A204.1 (cell line): Measurements from ENCODE around the gene UBA3.

ENCODE experiments used
- FAIRE-seq: peaks from 2 replicates; lab custom pipeline; 2012; peaks lifted over from hg19 to GRCh38; lab: Jason Lieb, UNC

UBA3 gene

DNA sequence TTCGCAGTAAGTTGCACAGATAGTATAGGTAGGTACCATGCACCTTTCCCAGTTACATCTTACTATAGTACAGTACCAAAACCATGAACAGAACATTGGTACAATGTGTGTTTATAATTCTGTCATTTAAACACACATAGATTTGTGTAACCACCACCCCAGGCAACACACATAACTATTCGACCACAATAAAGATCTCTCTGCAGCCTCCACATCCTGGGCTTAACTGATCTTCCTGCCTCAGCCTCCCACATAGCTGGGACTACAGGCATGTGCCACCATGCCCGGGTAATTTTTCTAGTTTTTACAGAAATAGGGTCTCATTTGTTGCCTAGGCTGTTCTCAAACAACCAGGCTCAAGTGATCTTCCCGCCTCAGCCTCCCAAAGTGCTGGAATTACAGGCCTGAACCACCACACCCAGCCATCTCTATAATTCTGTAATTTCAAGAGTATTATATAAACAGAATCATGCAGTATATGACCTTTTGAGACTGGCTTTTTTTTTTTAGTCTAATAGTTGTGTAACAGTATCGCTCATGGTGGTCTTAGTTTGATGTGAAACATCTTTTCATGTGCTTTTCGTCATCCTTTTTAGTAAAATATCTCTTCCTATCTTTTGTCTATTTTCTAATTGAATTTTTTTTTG, 14.7 kb downstream of the UBA3 start:
- FAIRE-seq, result no peak

DNA sequence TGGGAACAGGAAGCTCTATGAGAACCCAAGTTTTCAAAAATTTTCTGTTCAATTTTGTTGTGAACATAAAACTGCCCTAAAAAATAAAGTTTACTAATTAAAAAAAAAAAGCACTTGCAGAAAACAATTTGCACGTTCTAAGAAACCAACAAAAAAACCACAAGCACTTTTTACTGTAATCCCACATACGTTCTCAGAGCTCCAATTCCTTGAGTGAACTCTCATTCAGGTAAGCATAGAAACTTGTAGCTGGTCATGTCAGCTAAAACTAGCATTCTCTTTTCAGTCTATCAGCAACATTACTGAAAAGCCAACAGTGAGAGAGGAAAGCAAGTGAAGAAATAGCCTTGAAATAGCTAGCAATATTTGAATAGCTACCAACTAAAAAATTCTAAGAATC, 16.5 kb downstream of the UBA3 start:
- FAIRE-seq, result no peak

DNA sequence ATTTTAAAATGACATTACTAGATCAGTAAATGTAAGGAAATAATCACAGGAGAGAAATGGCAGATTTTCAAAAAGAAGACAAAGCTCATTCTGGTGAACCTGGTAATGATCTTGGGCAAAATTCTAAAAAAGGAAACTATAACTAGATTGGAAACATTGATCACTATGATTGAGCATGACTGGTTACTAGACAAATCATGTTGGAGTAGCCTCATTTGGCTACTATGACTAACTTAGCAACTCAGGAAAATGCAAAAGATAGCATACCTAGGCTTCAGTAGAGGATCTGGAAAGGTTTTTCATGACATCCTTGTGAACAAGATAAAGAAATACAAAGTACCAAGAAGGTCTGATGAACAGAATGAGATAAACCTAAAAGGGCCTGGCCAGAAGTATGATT, 20.5 kb downstream of the UBA3 start:
- no peak for FAIRE-seq

DNA sequence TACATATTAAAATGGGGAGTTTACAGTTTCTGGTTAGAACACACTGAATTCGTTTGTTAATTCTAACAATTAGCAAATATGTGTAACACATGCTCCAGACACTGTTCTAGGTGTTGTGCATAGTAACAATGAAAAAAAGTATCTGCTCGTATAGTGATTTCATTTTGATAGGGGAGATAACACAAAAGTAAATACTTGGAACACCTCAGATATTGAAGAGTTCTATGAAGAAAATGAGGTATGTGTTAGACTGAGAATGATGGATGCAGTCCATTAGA, 21.3 kb downstream of the UBA3 start:
- no peak for FAIRE-seq

DNA sequence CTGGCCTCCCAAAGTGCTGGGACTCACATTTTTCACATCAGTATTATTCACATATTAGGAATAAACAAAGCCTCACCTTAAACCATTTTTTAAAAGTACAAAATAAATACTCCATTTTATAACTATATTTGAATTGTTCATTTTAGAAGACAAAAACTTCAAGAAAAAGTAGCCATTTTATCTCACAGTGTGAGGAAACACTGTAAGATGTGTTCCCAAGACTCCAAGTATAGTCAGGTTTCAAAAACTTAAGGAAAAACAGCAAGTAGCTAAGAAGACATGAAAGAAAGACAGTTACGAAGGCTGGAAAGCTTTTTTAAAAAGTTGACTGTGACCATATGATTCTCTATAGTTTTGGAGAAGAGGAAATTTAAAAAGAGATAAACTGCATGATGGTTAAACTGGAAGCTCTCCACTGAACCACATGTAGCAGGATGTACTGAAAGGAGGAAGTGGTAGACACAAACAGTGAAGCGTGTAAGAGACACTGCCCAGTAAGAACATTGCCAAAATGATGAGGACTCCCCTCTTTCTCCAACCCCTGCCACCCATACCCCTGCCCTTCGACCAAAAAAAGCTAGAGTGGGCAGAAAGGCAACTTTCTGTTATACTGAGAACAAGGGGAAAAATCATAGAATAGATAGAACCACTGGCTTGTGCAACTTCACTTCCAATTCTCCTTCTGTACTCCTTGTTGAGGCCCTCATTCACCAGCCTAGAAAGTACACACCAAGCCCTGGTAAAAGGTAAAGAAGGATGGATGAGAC, 21.8 kb downstream of the UBA3 start:
- no peak for FAIRE-seq

DNA sequence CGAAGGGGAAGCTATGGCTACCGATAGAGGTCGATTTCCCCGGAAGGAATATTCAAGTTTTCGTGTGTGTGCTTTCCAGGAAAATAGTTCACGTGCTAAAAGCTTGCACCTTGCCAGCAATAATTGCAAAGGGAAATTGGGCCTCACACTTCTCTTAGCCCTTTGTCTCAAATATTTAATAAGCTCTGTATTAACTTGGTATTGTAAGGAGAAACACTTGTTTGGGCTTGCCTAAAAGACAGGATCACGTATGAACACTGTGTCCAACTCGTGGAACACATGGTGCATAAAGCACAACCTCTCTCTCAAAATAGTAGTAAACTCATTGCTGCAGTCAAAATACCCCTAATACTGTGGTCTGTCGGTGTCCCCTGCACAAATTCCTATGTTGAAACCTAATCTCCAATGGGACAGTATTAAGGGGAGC, 27.7 kb downstream of the UBA3 start:
- no peak for FAIRE-seq

DNA sequence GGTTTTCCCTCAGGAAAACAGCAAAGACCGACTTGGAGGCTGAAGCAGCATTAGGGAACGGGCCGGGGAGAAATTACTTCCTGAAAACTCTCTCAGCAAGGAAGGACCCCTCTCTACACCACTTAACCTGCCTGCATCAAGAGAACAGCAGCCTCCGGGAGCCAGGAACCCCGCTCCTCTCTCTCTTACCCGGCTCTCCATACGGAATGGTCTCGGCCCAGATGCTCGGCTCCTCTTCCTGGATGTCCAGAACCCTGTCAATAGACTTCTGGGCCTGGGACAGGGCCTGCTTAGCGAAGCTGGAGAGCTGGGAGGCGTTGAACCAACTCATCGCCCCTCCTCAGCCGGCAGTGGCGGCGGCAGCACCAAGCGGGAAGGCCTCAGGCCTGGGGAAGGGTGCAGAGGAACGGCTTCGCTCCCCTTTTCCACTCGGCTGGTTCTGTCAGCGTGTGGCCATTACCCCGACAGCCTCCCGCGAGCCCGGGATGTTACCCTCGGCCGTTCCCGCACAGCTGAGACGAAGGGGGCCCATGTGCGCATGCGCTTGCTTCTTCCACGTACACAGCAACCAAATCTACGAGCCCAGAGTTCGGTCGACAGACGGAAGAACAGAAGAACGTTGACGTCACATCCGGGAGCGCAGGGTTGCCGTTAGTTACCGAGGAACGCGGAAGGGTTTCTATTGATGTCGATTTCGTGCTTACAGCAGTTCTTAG, 28.3 kb downstream of the UBA3 start, which contains the start of gene TMF1:
Gene TMF1 (minus strand): TSS at position 578 of the 716 bp plus-strand sequence. CDS start 247 bp downstream, at position 331.
- FAIRE-seq, result peak; percentile 99

DNA sequence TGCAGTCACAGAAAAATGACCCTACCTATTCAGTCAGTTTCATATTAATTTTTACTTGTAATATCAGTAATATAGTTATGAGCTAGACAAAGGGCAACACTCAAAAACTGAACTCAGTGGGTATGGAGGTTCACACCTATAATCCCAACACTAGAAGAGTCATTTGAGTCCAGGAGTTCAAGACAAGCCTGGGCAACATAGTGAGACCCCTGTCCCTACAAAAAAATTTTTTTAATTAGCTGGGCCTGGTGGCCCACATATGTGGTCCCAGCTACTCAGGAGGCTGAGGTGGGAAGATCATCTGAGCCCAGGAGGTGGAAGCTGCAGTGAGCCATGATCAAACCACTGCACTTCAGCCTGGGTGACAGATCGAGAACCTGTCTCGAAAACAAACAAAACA, 31.2 kb downstream of the UBA3 start:
- FAIRE-seq, result no peak

DNA sequence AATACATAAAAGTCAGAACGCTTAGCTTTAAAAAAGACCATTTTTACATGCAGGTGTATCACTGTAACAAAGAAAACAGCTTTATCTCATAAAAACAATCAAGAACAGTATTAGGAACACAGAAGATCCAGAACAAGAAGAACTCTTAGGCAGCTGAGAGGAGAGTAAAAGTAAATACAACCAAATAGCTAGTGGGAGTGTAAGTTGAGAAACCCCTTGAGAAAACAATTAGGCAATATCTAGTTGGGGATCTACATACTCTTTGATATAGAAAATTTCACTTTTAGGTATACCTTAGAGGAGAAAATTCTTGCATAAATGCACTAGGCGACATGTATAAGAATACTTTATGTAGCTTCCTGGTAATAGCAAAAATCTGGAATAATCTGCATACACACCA, 35.6 kb downstream of the UBA3 start:
- FAIRE-seq, result no peak

DNA sequence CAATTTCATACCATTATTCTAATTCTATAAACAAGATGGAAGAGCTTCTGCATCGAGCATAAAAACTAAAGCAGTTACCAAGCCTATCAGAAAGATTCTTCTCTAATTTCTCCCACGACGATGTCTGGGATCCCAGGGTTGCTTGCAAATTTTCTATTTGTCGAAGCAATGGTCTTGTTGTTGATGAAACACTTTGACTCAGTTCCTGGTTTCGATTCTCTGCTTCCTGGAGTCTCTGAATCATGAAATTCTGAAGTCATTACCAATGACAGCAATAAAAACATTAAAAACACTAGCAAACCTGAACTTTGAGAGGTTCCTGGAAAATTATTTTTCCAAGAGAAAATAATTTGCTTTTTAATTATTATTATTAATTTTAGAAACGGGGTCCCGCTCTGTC, 46.7 kb downstream of the UBA3 start:
- no peak for FAIRE-seq

DNA sequence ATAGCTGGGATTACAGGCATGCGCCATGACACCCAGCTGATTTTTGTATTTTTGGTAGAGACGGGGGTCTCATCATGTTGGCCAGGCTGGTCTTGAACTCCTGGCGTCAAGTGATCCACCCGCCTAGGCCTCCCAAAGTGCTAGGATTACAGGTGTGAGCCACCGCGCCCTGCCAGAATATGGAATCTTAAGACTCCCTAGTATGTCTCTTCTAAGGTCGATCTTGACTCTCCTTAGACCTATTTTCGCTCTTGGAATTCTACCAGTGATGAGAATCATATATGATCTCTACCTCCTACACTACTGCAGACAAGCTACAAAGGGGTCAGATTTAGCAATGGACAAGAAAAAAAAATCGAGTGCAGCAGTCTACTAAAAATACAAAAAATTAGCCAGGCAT, 47.4 kb downstream of the UBA3 start:
- FAIRE-seq, result no peak

DNA sequence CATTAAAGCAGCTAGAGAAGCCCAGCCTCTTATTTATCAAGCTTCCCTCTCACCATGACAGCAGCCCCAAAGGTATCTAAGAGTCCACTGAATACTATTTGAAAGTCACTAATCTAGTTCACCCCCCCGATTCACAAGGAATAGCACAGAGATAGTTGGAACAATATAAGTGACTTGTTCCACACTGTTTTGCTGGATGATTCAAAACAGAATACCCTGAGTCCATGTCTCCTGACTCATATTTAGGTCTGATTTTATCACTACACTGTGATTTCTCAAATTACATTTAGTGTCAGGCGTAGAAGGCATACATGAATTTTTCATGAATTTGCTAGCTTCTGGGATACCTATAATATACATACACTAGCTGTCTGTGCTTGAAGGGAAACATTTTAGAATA, 48.0 kb downstream of the UBA3 start:
- FAIRE-seq, result no peak

DNA sequence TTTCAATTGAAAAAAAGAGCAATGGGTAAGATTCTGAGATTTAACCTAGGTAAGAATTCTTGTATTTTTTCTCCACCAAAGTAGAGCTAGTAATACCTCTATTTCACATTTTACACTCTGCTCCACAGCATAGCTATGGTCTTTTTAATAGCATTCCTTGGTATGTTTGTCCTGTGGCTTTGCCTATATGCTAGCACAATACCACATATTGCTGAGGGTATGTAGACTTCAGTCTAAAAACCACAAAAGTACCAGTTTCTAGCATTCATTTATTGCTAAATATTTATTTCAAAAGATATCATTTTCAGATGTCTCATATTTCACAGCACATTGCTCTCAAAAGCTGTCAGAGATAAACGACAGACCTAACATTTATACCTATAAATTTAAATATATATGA, 48.5 kb downstream of the UBA3 start:
- no peak for FAIRE-seq

DNA sequence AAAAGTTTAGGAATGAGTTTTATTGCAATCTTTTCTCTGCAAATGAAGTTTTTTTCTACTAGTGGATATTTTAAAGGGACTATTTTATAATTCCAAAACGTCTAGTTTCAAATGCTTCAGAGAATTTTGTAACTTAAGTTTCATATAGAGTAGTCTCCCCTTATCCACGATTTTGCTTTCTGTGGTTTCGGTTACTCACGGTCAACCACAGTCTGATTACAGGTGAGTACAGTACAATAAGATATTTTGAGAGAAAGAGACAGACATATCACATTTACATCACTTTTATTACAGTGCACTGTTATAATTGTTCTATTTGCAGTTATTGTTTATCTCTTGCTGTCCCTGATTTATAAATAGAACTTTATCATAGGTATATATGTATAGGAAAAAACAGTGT, 59.3 kb downstream of the UBA3 start:
- FAIRE-seq, result no peak

DNA sequence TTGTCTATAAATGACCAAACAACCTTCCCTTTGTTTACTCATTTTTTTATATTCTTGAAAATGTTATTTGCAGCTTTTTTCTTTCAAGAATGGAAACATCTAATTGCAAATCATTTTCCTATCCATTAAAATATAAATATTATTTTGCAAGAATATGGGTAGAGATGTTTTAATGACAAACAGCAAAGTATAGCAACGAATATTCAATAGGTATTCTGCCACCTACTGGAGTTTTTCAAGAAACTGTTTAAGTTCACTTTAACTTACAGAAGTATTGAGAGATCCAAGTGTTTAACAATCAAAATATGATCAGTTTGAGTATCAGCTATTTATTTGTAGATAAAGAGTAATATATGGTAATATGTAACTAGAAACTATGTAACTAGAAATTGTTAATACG, 59.7 kb downstream of the UBA3 start:
- peak; percentile 98 for FAIRE-seq

DNA sequence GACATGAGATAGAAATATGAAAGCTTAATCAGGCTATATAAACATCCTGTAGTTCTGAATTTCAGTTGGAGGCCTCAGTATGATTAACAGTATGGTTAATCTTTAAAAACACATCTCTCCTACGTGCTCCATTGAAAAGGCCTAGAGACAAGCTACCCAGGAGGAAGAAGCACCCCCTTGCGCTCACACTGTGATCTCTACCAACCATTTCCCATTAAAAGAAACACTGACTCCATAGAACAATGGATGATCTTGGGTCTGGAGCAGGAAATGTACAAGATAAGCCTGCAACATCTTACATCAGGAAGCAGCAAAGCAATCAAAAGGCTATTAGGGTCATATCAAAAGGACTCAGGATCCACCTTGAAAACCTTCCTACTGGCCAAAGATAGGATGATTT, 63.3 kb downstream of the UBA3 start:
- no peak for FAIRE-seq

DNA sequence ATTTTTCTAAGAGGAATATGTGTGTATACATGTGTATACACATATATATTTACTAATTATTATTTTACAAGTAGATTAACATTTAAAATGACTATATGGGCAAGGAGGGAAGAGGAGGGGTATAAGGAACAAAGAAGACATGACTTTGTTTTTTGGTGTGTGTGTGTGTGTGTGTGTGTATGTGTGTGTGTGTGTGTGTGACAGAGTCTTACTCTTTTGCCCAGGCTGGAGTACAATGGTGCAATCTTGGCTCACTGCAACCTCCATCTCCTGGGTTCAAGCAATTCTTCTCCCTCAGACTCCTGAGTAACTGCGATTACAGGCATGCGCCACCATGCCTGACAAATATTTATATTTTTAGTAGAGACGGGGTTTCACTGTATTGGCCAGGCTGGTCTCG, 64.1 kb downstream of the UBA3 start:
- no peak for FAIRE-seq

DNA sequence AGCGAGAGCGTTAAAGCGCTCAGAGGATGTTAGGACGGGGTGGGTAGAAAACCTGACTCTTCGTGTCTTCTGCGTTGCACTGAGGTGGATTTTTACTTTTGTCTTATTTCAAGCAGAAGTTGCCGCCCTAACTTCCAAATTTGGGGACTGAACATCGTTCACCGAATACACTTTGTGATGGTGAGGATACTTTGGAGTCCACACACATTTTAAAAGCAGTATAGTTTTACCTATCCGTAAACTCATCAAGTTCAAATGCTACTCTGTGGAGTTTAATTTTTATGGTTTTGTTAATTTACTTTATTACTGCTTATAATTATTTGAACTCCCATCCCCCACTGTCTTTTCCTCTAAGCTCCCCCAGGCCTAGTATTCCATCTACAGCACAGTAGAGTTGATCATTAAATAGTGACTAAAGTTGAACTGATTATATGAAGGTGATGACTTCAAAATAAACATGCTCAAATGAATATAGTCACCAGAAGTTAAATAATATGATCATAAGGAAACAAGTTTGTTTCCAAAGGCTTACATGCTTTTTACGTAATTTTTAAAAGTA, 66.1 kb downstream of the UBA3 start:
- FAIRE-seq, result no peak

DNA sequence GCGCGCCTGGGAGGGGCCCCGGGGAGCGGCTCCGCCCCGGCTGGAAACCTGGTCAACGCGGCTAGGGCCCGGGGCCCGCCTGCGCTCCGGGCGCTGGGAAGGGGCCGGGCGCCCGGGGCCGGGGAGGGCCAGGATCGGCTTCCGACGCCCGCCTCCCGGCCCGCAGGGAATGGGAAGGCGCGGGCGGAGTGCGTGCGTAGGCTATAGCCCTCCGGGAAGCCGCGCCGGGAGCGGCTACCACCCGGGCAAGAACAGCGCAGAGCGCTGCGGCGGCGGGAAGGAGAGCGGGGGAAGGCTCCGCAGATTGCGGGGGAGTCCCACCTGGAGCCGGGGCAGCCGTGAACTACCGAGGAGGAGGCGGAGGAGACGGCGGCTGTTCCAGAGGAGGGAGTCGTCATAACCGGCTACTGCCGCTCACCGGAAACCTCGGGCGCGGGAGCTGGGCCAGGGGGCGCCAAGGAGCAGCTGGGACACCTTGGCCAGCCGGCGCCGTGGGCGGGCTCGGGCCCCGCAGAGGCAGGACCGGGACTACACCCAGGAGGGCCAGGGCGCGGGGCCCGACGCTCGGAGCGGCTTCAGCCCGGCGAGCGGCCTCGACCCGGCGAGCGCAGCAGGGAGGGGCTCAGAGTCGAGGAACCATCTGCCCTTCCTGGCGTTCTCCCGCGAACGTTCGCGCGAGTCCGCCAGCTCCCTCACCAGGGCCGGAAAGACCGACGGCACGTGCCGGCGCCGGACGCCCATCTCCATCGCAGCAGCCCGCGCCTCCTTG, 66.7 kb downstream of the UBA3 start, which contains the start of gene EOGT:
Gene EOGT (minus strand): TSS at position 432 of the 769 bp plus-strand sequence. CDS start 3,838 bp downstream, outside the sequence.
- FAIRE-seq, result no peak

DNA sequence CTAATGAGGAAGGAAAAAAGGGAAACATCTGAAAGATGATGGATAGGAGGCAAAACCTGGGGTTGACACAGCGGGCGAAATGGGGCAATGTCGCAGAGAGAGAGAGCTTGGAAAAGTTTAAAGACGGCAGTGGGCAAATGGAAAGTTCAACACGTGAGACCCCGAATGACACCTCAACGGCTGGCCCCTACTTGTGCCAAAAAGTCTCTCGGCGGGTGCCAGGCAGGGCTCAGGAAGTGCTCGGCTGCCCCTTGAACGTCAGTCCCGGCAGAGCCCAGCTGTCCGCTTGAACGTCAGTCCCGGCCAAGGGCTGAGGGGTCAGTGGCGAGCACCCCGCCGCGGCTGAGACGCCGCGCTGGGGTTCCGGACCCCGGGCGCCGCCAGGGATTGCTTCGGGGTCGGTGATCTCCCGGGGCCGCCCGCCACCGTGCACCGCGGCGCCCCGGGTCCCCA, 67.3 kb downstream of the UBA3 start:
- FAIRE-seq, result no peak

DNA sequence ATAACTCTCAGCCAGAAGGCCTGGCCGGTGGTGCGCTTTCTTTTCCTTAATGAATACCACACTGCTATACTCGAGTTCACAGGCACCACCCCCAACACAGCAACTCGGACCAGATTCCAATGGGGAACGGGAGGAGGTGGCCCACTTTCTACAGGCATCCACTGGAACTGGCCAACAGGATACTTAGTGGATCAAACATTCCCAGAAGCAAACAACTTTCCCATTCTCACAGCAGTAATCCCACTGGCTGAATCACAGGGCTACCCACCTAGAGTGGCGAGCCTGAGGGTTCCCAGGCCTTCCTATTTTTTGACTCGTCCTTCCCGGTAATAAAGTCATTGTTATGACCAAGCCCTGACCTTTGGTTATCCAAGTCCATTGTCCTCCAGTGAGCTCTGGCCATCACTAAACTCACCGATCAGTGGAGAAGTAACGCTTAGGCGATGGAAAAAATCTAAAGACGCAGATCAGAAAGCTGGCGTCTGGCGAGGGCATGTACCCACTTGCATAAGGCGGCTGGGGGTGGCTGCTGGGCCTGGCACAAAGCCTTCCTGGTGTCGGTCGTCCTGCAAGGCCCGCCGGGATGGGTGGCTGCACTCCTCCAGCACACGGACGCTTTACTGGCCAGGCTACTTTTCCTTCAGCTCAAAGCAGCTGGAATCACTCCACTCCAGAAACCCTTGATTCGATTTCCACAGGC, 67.9 kb downstream of the UBA3 start:
- FAIRE-seq, result no peak
